22Rv1 (cell line): Measurements from ENCODE around the gene HMCES.
A peak's percentile ranks its signal among the peaks of the same experiment; 100 is the strongest.
"Not testable (repeated sequence)": the region's sequence is repeated elsewhere in the genome, so short reads cannot be mapped to it uniquely, and the experiment has no call there.

Experiments
- H3K27ac ChIP-seq: fragments of 450-650 bp; 2 replicates; pipeline ENCODE4 v1.5.1; 2017
- ZFX ChIP-seq: fragments of 450-650 bp; IDR thresholded peaks from 2 replicates; pipeline ENCODE4 v1.6.1; 2017; ENCODE audit warnings: antibody characterized with exemption, borderline replicate concordance
- TF ChIP-seq, protein P1 (sequence below): fragments of 450-650 bp; IDR thresholded peaks from 2 replicates; pipeline ENCODE4 v1.5.1; 2017; ENCODE audit warnings: mild to moderate bottlenecking

The HMCES gene

DNA sequence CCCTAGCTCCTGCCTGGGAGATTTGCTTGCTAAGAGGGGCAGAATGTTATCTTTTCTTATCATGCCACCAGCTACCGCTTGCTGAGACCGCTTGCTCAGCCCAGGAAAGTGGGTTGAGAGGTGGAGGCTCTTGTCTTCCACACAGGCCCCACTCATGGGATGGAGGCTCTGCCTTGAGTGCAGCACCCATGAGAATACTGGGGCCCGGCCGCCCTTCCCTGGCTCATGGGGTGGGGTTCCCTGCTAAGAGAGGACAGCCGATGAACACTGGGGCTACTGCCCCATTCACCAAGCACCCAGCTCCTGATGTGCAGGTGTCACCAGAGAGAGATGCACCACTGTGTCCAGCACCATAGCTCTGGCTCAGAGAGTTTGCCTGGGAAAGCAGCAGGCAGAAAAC lies 55.2 kb downstream of the HMCES start:
- TF ChIP-seq, protein P1, sequence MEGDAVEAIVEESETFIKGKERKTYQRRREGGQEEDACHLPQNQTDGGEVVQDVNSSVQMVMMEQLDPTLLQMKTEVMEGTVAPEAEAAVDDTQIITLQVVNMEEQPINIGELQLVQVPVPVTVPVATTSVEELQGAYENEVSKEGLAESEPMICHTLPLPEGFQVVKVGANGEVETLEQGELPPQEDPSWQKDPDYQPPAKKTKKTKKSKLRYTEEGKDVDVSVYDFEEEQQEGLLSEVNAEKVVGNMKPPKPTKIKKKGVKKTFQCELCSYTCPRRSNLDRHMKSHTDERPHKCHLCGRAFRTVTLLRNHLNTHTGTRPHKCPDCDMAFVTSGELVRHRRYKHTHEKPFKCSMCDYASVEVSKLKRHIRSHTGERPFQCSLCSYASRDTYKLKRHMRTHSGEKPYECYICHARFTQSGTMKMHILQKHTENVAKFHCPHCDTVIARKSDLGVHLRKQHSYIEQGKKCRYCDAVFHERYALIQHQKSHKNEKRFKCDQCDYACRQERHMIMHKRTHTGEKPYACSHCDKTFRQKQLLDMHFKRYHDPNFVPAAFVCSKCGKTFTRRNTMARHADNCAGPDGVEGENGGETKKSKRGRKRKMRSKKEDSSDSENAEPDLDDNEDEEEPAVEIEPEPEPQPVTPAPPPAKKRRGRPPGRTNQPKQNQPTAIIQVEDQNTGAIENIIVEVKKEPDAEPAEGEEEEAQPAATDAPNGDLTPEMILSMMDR: no peak
- no peak for TF ChIP-seq ZFX
- H3K27ac ChIP-seq: no peak overlapping the region

DNA sequence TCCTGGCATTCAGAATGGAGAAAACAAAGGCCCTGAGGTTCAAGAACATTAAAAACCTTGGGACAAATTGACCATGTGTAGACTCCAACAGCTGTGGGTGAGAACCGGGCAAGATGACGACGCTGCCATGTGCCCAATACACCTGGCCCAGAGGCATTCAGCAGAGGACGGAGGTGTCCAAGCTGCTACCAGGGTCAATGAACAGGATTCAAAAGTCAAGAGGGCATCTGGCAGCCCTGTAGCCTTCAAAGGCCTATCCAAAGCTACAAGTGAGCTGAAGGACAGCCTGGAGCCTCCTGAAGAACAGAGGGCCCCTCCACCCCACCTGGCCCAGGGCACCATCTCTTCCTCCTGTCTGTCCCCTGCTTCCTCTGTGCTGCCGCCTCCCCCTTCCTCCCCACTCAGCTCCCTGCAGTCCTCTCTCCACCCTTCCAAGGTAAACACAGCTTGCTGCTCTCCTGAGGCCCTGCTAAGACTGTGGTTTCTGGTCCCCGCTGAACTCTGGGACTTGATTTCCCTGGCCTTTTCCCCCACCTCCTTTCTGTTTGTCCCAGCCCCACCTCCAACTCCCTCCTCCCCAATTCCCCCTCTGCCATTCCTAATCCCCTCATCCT lies 57.5 kb downstream of the HMCES start:
- H3K27ac ChIP-seq: no peak overlapping the region
- TF ChIP-seq, protein P1: no peak
- TF ChIP-seq ZFX: no peak

DNA sequence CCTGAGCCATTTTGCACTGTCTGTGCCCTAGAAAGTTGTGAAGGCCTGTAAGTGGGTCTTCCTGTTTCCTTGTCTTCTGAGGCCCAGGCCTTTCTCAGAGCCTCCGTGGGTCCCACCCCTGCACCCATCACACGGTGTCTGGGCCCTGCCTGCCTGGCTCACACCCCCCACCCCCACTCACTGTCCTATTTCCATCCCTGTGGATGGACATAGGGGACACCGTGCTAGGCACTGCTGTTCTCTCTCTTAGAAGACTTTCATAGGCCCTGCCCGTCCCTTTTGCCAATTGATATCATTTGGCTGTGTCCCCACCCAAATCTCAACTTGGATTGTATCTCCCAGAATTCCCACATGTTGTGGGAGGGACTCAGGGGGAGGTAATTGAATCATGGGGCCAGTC lies 59.0 kb downstream of the HMCES start:
- H3K27ac ChIP-seq: not testable (repeated sequence)

DNA sequence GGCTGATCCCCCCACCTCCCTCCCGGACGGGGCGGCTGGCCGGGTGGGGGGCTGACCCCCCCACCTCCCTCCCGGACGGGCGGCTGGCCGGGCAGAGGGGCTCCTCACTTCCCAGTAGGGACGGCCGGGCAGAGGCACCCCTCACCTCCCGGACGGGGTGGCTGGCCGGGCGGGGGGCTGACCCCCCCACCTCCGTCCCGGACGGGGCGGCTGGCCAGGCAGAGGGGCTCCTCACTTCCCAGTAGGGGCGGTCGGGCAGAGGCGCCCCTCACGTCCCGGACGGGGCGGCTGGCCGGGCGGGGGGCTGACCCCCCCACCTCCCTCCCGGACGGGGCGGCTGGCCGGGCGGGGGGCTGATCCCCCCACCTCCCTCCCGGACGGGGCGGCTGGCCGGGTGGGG lies 60.5 kb downstream of the HMCES start:
- H3K27ac ChIP-seq: not testable (repeated sequence)

DNA sequence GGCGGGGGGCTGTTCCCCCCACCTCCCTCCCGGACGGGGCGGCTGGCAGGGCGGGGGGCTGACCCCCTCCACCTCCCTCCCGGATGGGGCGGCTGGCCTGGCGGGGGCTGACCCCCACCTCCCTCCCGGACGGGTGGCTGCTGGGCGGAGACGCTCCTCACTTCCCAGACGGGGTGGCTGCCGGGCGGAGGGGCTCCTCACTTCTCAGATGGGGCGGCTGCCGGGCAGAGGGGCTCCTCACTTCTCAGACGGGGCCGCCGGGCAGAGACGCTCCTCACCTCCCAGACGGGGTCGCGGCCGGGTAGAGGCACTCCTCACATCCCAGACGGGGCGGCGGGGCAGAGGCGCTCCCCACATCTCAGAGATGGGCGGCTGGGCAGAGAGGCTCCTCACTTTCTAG lies 61.2 kb downstream of the HMCES start:
- H3K27ac ChIP-seq: not testable (repeated sequence)

DNA sequence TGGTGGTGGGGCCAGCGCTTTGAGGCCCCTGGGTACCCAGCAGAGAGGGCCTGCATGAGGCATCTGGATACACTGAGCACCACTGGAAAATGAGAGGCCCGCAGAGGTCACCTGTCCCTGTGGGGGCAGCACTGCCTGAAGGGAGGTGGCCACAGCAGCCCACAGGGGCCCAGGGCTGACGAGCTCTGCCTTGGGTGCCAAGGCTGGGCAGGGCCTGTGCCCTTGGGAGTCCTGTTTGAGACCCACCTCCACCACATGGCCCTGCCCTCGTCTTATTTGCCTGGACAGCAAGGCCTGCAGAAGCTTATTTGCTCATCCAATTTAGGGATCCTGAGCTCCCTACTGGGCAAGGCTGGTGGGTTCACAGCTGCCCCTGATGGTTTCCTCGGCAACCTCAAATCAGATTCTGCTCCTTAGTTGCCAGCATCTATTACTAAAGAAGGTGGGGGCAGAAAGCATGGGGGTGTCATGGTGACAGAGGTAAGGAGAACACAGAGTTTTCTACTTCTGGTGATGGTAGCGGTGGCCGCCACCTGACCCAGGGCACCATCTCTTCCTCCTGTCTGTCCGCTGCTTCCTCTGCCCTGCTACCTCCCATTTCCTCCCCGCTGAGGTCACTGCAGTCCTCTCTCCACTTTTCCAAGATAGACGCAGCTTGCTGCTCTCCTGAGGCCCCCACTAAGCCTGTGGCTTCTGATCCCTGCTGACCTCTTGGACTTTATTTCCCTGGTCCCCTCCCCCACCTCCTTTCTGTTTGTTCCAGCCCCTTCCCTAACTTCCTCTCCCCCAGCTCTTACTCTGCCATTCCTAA lies 62.9 kb downstream of the HMCES start:
- TF ChIP-seq ZFX: no peak
- TF ChIP-seq, protein P1: no peak
- no peak overlapping the region for H3K27ac ChIP-seq

DNA sequence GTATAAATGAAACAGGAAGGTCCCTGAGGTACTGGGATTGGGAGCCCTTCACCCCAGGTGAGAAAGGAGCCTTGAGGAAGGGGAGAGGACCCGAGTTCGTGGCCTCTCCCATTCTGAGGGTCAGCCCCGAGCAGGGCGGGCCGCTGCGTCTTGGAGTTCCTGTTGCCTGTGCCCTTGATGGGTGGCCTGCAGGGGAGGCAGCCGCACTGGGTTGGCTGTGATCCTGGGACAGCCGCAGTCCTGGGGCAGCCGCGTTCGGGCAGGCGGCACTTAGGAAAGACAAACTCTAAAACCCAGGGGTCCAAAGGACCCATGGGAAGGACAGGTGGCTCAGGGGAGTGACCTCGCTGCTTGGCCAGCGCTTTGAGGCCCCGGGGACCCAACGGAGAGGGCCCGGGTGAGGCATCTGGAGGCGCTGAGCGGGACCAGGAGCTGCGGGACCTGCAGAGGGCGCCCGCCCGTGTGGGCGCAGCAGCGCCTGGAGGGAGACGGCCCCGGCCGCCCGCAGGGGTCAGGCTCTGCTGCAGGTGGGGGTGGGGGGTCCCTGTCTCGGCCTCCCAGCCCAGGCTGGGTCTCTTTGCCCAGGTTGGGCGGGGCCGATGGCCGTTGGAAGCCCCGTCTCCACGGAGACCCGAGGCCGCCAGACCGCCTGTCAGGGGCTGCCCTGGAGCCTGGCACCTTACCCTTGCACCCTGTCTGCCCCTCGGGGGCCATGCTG lies 65.1 kb downstream of the HMCES start:
- H3K27ac ChIP-seq: no peak overlapping the region

DNA sequence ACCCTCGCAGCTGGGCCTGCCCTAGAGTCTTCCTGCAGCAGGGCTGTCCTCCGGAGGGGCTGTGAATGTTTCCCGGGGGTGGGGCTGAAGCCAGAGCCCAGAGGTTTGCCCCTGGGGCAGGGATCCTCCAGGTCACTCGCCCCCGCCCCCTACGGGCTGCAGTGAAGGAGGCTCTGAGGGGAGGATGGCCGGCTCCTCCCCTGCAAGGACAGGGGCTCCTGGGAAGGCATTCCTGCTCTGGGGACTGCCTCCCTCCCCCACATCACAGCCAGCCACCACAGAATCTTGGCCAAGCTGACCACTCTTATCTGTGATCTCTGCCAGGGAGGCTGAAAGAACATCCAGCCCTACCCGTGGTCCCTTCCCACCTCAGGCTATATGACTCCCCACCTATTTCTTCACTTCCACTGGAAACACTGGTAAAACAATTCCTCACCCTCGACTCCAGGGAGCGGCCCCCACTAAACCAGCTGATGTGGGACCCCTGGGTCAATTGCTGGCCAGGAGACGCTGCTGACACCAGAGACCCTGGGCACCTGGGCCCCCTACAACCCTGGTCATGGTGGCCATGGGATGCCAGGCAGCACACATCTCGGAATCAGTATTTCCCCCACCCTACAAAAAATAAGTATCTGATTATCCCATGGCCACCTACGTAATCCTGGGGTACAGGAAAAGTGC lies 66.0 kb downstream of the HMCES start:
- H3K27ac ChIP-seq: no peak overlapping the region

More for the DNA sequence above, 65.1 kb downstream of the HMCES start:
- TF ChIP-seq, protein P1: peak; percentile 95
- no peak for TF ChIP-seq ZFX

DNA sequence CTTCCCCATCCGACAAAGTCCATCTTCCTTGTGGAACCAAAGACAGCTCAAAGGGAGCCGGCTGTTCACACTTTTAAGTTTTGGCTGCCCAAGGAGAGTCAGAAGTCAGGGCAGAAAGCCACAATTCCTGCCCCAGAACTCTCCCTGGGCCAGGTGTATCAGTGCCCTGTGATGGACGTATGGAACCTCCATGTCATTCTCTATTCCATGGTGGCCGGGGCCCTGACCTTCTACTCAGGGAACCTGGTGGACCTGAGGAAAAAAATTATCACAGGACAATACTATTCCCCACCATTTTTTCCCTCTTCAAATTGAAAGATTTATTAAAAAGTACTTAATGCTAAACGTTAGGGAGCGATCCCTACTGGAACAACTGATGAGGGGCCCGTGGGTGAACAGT lies 66.6 kb downstream of the HMCES start:
- TF ChIP-seq ZFX: no peak
- TF ChIP-seq, protein P1: no peak
- H3K27ac ChIP-seq: no peak overlapping the region

More for the DNA sequence above, 66.0 kb downstream of the HMCES start:
- no peak for TF ChIP-seq ZFX
